ENCODE data around the gene NRN1. TPM values are rescaled to one million over a fixed set of nuclear protein-coding genes. Genes with fewer than 3 reads are reported as not detected.

NRN1 gene
- polyA plus RNA-seq, 6 donors from 2014 or later, result not detected

DNA sequence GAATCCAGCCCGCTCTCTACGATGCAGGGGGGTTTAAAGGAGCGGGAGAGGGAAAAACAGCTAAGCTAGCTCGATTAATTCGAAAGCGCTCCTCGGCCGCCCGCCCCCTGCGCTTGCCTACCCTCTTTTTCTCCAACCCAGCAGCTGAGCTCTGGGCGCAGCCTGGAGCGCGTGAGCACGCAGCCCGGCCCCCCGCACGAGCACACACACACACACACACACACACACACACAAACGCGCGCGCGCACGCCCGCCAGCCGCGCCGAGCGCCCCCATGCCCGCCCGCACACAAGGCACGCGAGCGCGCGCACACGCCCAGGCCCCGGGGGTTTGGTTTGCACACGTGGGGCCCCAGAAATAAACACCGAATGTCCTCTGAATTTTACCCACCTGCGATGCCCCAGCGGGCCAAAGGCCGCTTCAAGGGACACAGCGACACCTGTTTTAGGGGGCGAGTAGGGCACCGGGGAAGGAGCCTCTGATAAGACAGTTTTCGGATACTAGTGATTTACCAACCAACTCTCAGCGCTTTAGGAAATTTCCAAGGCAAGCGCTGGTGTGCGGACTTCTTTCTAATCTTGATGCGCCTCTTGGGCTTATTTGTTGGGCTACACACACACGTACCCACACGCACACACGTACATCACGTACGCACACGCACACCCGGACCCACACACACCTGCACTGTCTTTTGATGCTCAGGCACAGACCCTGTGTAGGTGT lies 802 bp upstream of the NRN1 start:
- Mint-ChIP-seq H3K27ac (peak overlapping the region in 4 of 6 donors; percentile 66 to 95 (median 90)), H3K36me3 (peaks cover 8 to 38% of the 10 kb centered on the region in 2 donors), H3K9me3 (peaks cover 8 to 29% (median 24%) of the 10 kb centered on the region in 7 donors), H3K4me3 (peak overlapping the region; percentile 72 to 88 (median 82)), H3K4me1 (peaks cover 44 to 53% (median 45%) of the 10 kb centered on the region in 3 donors), H3K27me3 (peaks cover 52 to 78% (median 76%) of the 10 kb centered on the region in 3 donors)
- DNase-seq, result peak; percentile 29
- peak; percentile 36 to 42 for ATAC-seq (ENCODE audit: low read depth in 2 of 2)

GRCh38 chr6:6006006-6006427 lies 708 bp downstream of the NRN1 start:
- peaks cover 55 to 86% (median 81%) of the 10 kb centered on the region in 3 donors for H3K27me3 Mint-ChIP-seq
- H3K27ac Mint-ChIP-seq, result peak overlapping the region in 4 of 6 donors; percentile 87 to 99 (median 96)
- peak overlapping the region; percentile 6 to 82 (median 48) for H3K4me3 Mint-ChIP-seq
- DNase-seq (no peak), ATAC-seq (ENCODE audit: low read depth in 2 of 2) (no peak)
- peaks cover 8 to 38% of the 10 kb centered on the region in 2 donors for H3K36me3 Mint-ChIP-seq
- H3K9me3 Mint-ChIP-seq, result peaks cover 8 to 37% (median 28%) of the 10 kb centered on the region in 7 donors
- H3K4me1 Mint-ChIP-seq, result peaks cover 51 to 64% (median 55%) of the 10 kb centered on the region in 3 donors

GRCh38 chr6:6005051-6006005 lies 1.4 kb downstream of the NRN1 start:
- Mint-ChIP-seq H3K27me3 (peaks cover 60 to 91% (median 85%) of the 10 kb centered on the region in 3 donors), H3K9me3 (peaks cover 9 to 39% (median 30%) of the 10 kb centered on the region in 7 donors), H3K27ac (peak overlapping the region; percentile 54 to 99 (median 94)), H3K36me3 (peaks cover 8 to 40% of the 10 kb centered on the region in 2 donors), H3K4me1 (peaks cover 51 to 64% (median 56%) of the 10 kb centered on the region in 3 donors), H3K4me3 (peak overlapping the region; percentile 20 to 82 (median 72))
- no peak for ATAC-seq (ENCODE audit: low read depth in 2 of 2)
- DNase-seq, result no peak

DNA sequence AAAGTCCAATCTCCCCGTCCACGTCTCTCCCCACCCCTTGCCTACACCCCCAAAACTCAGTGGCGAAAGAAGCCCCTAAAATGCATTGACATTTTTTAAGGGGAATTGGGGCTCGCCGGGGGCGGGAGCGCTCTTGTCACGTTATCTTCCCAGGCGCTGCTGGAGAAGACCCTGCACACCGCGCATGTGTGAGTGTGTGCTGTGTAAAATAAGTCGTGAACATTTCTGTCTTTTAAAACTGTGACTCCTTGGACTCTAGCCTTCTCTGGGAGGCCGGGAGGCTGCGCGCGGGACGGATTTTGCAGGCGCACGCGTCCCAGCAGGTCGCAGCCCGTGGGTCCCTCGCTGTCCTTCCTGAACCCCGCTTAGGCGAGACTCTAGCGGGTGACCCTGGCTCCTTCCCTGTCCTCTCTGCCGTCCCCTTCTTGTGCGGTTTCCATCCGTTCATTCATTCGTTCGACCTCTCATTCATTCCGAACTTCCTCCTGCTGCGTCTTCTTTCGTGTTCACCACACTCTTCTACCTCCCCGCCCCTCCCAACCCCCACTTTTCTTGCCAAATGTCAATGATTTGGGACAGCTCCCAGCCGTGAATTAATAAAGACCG lies 2.2 kb downstream of the NRN1 start:
- H3K9me3 Mint-ChIP-seq, result peaks cover 14 to 47% (median 38%) of the 10 kb centered on the region in 7 donors
- peak overlapping the region; percentile 74 to 87 (median 79) for H3K4me3 Mint-ChIP-seq
- H3K36me3 Mint-ChIP-seq, result peaks cover 6 to 48% of the 10 kb centered on the region in 2 donors
- no peak for ATAC-seq (ENCODE audit: low read depth in 2 of 2)
- H3K27ac Mint-ChIP-seq, result peak overlapping the region; percentile 50 to 99 (median 96)
- peaks cover 66 to 93% (median 90%) of the 10 kb centered on the region in 3 donors for H3K27me3 Mint-ChIP-seq
- peaks cover 59 to 72% (median 63%) of the 10 kb centered on the region in 3 donors for H3K4me1 Mint-ChIP-seq
- no peak for DNase-seq

GRCh38 chr6:6003621-6004366 lies 2.9 kb downstream of the NRN1 start:
- DNase-seq, result peak; percentile 25
- peaks cover 14 to 47% (median 39%) of the 10 kb centered on the region in 7 donors for H3K9me3 Mint-ChIP-seq
- peaks cover 66 to 93% (median 90%) of the 10 kb centered on the region in 3 donors for H3K27me3 Mint-ChIP-seq
- peak overlapping the region; percentile 74 to 87 (median 79) for H3K4me3 Mint-ChIP-seq
- peak overlapping the region; percentile 50 to 97 (median 92) for H3K27ac Mint-ChIP-seq
- H3K4me1 Mint-ChIP-seq, result peaks cover 57 to 77% (median 61%) of the 10 kb centered on the region in 3 donors
- peaks cover 4 to 50% of the 10 kb centered on the region in 2 donors for H3K36me3 Mint-ChIP-seq
- peak in 1 of 2 donors; percentile 5 for ATAC-seq (ENCODE audit: low read depth in 2 of 2)

DNA sequence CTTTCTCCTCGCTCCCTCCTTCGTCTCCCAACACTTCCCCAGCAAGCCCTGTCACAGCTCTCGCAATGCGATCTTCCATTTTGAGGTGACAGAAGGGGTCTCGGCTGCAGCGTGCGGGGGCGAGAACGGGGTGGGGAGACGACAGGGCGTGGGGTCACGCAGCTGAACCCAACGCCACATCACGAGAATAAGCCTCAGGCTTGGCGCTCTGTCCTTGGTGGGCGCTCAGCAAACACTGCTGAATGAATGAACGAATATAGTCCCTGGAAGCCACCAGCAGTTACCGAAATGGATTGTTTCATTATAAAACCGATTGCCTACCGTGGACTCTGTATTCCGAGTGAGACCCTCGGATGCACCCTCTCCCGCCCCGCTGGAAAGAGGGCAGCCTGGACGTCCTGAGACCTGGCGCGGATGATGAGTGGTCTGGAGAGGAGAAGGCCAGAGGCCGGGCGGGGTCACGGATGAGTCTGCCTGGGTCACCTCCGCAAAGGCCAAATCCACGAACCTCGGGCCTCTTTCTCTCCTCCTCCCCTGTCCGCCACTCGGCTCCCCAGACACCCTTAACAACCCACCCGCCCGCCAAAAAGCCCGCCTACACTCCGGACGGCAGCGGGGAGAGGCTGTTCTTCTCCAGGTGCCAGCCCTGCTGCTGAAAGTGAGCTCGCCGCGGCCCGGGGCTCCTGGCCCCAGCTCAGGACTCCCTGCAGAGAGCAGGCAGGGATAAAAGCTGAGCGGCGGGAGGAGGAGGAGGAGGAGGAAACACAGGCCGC lies 3.7 kb downstream of the NRN1 start:
- ATAC-seq (ENCODE audit: low read depth in 2 of 2), result peak in 1 of 2 donors; percentile 13
- Mint-ChIP-seq H3K36me3 (peaks cover 4 to 45% of the 10 kb centered on the region in 2 donors), H3K4me3 (peak overlapping the region; percentile 51 to 87 (median 75)), H3K9me3 (peaks cover 17 to 54% (median 39%) of the 10 kb centered on the region in 7 donors), H3K4me1 (peaks cover 59 to 80% (median 60%) of the 10 kb centered on the region in 3 donors), H3K27me3 (peaks cover 70 to 96% (median 91%) of the 10 kb centered on the region in 3 donors), H3K27ac (peak overlapping the region in 5 of 6 donors; percentile 70 to 97 (median 96))
- no peak for DNase-seq

DNA sequence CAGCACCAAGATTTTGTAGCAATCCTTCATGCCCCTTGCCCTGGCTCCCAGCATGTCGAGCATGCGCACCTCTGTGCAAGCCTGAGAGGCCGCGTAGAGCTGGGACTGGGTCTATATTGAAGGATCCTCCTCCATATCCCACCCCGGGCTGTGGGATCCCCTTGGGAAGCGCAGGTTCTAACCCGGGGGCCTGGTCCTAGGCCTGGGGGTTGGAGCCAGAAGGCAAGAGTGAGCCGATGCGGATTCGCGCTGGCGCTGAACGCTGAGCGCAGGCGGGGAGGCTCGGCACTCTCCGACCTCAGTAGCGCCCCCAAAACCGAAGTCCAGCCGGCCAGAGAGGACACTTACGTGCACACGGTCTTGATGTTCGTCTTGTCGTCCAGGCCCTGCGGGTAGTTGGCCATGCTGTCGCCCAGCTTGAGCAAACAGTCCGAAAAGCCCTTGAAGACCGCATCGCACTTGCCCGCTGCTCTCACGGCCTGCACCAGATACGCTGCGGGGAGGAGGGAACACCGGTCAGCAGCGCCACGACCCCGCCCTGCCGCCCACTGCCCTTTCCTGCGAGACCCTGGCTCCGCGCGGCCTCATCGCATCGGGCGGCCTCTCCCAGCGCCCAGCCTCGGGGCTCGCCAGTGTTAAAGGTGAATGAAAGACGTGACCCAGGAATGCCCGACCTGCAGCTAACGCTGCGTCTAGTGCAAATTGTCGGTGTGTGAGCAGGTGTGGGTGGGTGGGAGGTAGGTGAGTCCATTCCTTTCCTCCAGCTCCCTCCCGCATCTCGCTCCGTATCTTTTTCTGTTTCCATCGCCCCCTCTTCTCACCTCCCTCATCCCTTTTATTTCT lies 4.5 kb downstream of the NRN1 start:
- peaks cover 57 to 79% (median 62%) of the 10 kb centered on the region in 3 donors for H3K4me1 Mint-ChIP-seq
- ATAC-seq (ENCODE audit: low read depth in 2 of 2), result no peak

DNA sequence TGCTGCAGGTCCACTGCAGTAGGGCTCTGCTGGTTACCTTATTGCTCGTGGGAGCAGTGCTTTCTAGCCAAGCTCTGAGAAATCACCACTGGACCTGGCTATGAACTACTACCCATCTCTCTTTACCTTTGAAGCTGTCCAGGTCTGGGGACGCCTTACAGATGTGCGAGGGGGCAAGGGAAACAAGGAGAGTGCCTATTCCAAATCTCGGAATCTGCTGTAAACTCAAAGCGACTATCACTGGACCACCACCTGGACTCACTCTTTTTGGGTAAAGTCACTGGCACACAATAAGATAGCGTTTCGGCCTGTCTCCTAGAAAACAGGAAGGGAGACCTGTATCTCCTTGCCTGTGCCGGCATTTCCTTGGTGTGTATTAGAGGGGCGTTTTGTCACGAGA lies 5.3 kb downstream of the NRN1 start:
- Mint-ChIP-seq H3K27me3 (peaks cover 71 to 96% (median 91%) of the 10 kb centered on the region in 3 donors), H3K9me3 (peaks cover 18 to 55% (median 39%) of the 10 kb centered on the region in 7 donors), H3K4me1 (peaks cover 55 to 79% (median 65%) of the 10 kb centered on the region in 3 donors), H3K36me3 (peaks cover 4 to 37% of the 10 kb centered on the region in 2 donors), H3K27ac (peak overlapping the region in 4 of 6 donors; percentile 81 to 96 (median 93)), H3K4me3 (peak overlapping the region in 5 of 8 donors; percentile 59 to 84 (median 76))
- no peak for DNase-seq
- ATAC-seq (ENCODE audit: low read depth in 2 of 2), result no peak

More for the DNA sequence above, 4.5 kb downstream of the NRN1 start:
- peak overlapping the region; percentile 42 to 84 (median 72) for H3K4me3 Mint-ChIP-seq
- H3K27ac Mint-ChIP-seq, result peak overlapping the region in 5 of 6 donors; percentile 81 to 97 (median 96)
- H3K27me3 Mint-ChIP-seq, result peaks cover 72 to 96% (median 91%) of the 10 kb centered on the region in 3 donors
- H3K9me3 Mint-ChIP-seq, result peaks cover 18 to 55% (median 39%) of the 10 kb centered on the region in 7 donors
- peaks cover 4 to 43% of the 10 kb centered on the region in 2 donors for H3K36me3 Mint-ChIP-seq
- peak; percentile 7 for DNase-seq

DNA sequence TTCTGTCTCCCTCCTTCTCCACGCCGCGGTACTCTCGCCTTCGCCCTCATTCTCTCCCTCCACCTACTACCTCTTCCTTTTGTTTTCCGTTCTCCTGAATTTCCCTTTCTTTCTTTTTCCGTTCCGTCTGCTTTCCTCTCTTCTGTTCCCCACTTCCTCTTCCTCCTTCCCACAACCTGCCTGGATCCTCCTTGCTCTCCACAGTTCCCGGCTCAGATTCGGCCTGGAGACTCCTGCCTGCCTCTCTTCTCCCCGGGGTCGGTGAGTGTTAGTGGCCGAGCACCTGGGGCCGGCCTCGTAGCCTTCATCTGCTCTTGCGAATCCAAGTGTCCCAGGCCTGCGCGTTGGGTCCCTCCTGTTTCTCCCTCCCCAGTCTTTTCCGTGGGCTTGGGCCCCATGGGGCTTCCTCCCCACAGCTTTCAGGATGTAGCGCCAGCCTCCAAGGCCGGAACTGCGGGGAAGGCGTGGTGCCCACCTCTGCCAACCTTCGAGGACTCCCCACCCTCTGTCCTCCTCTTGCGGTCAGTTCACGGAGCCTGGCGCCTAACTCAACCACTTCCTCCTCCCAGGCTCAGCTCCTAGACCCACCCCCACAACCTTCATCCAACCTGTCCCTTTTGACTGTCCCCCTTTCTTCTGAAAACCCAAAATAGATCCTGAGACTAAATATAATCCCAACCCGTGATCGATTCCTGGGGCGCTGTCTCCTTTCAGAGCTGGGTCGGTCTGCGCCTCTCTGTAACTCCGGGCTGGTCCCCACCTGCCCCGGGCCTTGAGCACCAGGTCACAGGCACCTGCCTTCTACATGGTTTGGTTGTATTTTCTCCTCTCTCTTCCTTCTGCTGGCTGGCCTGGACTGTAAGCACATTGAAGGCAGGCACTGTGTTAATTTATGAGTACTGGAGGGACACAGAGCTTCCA lies 6.8 kb downstream of the NRN1 start:
- H3K27me3 Mint-ChIP-seq, result peaks cover 72 to 96% (median 91%) of the 10 kb centered on the region in 3 donors
- ATAC-seq (ENCODE audit: low read depth in 2 of 2), result no peak

More for the DNA sequence above, 6.8 kb downstream of the NRN1 start:
- DNase-seq, result no peak
- peak overlapping the region; percentile 0 to 83 (median 62) for H3K4me3 Mint-ChIP-seq
- H3K27ac Mint-ChIP-seq, result peak overlapping the region in 5 of 6 donors; percentile 56 to 89 (median 82)
- peaks cover 19 to 54% (median 37%) of the 10 kb centered on the region in 7 donors for H3K9me3 Mint-ChIP-seq
- H3K36me3 Mint-ChIP-seq, result peaks cover 4 to 35% of the 10 kb centered on the region in 2 donors
- H3K4me1 Mint-ChIP-seq, result peaks cover 64 to 82% (median 69%) of the 10 kb centered on the region in 3 donors
